ENCODE data around the gene PPP2R3C.
"Not testable (repeated sequence)": the region's sequence is repeated elsewhere in the genome, so short reads cannot be mapped to it uniquely, and the experiment has no call there.

Gene PPP2R3C

DNA sequence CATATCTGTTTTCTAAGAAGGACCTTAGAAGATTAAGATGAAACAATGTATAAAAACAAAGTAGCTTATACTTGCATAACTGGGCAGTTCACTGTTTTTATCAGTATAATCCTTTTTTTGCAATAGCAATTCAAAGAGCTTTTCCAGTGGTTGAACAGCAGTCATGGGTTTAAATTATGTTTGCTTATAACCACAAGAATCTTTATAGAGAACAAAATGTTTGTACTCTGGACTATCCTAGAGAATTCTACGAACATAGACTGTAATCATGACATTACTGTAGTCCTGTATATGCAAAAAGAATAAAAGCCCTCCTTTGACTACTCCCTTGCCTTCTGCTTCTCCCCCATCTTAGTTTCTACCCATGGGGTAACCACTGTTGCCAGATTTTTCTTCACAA, 70.0 kb downstream of the PPP2R3C start:
- no peak for DNase-seq (ENCODE audit: low spot score)

DNA sequence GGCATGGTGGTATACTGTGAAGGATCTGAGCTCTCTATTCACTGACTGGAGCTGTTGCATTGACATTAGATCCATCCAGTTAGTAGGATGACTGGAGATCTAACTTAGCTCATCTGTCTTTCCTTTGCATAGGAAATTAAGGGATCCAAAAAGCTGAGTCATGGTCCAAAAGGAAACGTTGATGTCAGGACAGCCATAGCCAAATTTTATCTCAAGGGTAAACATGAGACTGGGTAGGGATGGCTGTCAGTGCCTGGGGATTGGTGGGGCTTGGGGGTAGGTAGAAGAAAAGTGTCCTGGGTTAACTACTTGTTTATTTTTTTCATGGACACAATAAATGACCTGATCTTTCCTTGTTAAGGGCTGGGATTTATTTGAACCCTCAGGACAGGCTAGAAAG, 71.1 kb downstream of the PPP2R3C start:
- no peak for DNase-seq (ENCODE audit: low spot score)

DNA sequence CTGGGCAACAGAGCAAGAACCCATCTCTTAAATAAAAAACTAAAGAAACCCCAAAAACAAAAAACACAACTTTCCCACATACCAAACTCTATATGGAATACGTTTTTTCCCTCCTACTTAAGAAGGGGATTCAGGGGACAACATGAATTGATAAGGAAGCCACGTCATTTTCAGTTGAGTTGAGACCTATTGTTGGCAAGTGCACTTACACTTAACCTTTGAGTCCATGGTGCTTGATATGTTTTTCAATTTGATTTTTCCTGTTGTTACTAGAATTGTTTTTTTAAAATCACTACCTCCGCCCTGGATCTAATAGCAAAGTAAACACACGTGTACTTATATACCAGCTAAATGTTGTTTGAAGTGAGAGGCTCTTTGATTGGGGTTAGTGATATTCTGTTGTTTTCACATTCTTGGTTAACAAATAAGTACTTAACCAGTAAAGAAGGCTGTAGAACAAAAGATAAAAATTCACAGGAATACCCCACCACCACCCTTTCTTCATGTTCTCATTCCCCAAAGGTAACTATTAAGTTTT, 73.7 kb downstream of the PPP2R3C start:
- no peak for DNase-seq (ENCODE audit: low spot score)

DNA sequence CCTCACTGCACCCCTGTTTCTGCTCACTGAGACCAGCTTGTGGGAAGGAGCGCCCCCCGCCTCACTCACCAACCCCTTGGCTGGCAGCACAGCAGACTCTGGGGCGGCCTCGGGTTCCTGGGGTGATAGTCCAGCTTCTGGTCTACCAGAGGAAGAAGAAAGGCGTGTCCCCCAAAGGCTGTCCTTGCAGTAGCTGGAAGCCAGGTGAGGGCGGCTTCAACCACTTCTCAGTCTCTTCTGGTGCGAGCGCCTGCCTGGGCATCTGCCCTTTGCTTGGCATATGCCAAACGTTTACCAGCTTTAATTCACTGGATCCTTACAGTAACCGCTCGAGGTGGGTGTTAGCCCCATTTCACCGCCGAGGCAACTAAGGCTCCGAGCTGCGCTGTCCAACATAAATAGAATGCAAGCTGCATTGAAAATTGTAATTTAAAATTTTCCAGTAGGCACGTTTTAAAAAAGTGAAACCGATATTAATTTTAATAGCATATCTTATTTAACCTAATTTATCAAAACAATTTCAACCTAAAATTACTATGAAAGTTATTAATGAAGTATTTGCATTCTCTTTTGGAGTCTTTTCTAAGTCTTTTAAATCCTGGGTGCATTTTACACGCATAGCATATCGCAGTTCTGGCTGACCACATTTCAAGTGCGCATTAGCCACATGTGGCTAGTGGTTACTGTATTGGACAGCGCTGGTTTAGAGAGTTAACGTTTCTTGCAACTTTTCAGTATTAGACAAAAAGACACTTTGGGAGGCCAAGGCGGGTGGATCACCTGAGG, 74.8 kb downstream of the PPP2R3C start:
- DNase-seq (ENCODE audit: low spot score) = no peak

DNA sequence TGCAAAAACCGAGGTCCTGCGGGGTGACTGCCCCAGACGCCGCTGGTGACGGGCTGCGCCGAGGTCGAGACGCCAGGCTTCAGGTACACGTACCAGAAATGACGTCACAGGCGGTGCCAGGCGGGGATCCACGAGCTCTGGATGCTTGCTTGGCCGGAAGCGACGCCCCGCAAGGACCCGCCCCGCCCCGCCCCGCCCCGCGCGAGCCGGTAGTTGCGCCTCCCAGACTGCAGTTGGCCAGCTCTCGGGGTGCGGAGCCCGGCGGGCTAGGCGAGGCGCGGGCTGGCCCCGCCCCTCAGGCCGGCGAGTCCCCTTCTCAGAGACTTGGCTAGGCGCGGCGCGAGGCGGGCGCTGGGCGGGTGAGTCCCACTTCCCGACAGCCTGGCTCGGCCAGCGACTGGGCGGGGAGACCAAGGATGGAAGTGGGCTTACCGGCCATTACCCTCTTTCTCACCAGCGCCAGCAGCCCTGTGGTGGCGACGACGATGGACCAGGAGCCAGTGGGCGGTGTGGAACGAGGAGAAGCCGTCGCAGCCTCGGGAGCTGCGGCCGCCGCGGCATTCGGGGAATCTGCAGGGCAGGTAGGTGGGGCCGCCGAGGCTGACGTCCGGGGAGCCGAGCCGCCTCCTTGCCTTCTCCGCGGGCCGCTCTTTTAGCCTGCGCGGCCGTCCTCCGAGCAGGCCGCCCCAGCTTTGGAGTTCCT, 75.6 kb downstream of the PPP2R3C start, which contains the start of gene FAM177A1:
Gene FAM177A1 (plus strand): TSS at position 225 of the 703 bp plus-strand sequence. CDS start 192 bp downstream, at position 417.
- peak; percentile 97 for DNase-seq (ENCODE audit: low spot score)

DNA sequence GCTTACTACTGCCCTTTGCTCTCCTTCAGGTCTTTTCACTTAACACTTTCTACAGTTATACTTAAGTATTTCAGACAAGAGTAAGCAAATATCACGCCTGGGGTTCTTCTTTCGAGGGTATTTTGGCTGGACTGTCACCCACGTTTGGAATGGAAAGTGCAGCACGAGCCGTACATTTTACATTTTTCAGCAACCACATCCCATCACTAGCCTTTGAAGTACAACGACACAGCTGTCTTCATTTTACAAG, 76.1 kb downstream of the PPP2R3C start:
- no peak for DNase-seq (ENCODE audit: low spot score)

DNA sequence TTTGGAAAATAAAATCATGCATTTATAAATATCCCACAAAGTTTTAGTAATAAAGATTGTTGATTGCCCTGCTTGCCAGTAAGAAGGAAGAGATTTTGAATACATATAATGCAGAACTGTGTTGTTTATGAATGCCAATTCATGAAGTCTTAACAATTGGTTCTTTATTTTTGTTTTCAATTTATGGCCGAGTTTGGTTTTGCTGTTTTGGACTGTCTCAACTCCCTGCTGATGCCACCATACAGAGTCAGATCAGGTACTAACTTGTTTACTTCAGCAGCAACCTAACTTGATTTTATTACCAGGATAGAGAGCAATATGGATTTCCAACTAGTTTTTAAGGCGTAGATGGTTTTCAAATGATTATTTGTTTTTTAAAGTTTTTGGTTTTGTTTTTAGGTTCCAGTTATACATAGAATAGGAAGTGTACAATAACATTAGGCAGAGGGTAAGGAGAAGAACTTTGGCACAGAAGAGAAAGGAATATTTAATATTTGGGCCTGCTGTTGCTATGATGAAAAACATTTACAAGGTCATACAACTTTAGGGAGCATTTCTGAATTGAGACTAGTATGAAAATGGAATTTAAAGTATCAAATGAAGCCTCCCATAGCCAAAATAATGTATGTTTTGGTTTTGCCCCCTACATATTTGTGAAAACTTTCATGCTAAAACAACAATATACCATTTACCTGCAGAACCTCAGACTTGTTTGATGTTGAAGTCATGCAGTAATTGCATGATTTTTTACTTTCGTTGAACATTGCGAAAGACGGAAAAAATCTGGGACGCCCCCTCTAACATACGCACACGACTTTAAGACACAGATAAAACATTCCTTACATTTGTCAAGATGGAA, 76.6 kb downstream of the PPP2R3C start:
- DNase-seq (ENCODE audit: low spot score) = peak; percentile 57

DNA sequence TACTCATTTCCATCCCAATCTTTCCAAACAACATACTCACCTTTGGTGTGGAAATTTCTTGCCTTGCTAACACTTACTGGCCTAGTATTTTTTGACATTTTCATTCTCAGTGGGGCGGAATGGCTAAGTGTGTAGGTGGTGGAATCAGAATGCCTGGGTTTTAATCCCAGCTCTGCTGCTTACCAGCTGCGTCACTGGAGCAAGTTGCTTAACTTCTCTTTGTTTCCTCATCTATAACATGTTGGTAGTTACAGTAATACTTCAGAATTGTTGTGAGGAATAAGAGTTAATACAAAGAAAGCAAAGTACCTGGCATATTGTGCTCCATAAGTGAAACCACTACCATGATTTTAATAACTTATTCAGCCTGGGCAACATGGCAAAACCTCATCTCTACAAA, 78.7 kb downstream of the PPP2R3C start:
- DNase-seq (ENCODE audit: low spot score) = no peak

DNA sequence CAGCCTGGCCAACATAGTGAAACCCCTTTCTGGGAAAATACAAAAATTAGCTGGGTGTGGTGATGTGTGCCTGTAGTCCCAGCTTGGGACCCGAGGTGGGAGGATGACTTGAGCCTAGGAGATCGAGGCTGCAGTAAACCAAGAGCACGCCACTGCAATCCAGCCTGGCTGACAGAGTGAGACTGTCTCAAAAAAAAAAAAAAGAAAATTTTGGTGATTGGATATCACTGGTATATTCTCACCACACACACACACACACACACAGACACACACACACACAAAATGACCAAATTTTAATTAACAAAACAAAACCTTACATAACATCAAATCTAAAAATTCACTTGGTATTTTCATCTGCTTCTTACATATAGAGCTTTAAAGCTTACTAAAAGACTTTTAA, 79.2 kb downstream of the PPP2R3C start:
- no peak for DNase-seq (ENCODE audit: low spot score)

DNA sequence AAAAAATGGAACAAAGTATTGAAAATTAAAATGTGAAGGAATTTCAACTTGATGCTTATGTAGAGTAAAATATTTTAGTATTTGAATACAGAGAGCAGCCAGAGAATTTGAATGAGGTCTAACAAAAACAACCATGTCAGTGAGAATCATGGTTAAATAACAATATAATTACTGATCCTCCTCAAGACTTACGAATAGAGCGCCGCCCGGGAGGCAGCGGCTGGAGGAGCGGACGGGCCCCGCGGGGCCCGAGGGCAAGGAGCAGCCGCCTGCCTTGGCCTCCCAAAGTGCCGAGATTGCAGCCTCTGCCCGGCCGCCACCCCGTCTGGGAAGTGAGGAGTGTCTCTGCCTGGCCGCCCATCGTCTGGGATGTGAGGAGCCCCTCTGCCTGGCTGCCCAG, 83.5 kb downstream of the PPP2R3C start:
- not testable (repeated sequence) for DNase-seq (ENCODE audit: low spot score)

Measured in putamen (tissue), 1 donor.